H7 (cell line): ENCODE measurements around the gene SHCBP1L. TPM values are rescaled to one million over a fixed set of nuclear protein-coding genes. Genes with fewer than 3 reads are reported as not detected.

Source experiments
- DNase-seq: peaks from one replicate; pipeline ENCODE4 v3.0.0; 2012
- H3K27me3 ChIP-seq: 2 replicates; pipeline ENCODE4 v1.6.0; 2011; ENCODE audit warnings: mild to moderate bottlenecking, low read length; ENCODE audit not compliant: control insufficient read depth, insufficient read depth
- H3K36me3 ChIP-seq: replicated peaks from 2 replicates; pipeline ENCODE4 v1.5.1; 2011; ENCODE audit warnings: low read length; ENCODE audit not compliant: control insufficient read depth, insufficient read depth
- H3K4me3 ChIP-seq: 2 replicates; pipeline ENCODE4 v1.5.1; 2011; ENCODE audit warnings: low read depth, mild to moderate bottlenecking, control low read depth, low read length, moderate library complexity; ENCODE audit not compliant: insufficient read depth
- total RNA-seq: library from RNA; depleted of rRNA; stranded (reverse); fragments of >200 nt; shearing (Covaris generic); gene quantifications from 2 replicates; pipeline ENCODE4 v1.2.3, GENCODE V29; 2014

Gene SHCBP1L
- total RNA-seq, 1 experiment from 2014 or later, result not detected

GRCh38 chr1:182888736-182889531 lies 64.0 kb downstream of the SHCBP1L start:
- DNase-seq, result no peak
- peaks cover 20% of the 10 kb centered on the region for H3K36me3 ChIP-seq
- no peak overlapping the region for H3K4me3 ChIP-seq
- no peaks in the 10 kb centered on the region for H3K27me3 ChIP-seq

GRCh38 chr1:182886985-182887384 lies 66.0 kb downstream of the SHCBP1L start:
- H3K27me3 ChIP-seq, result no peaks in the 10 kb centered on the region
- peaks cover 30% of the 10 kb centered on the region for H3K36me3 ChIP-seq
- H3K4me3 ChIP-seq, result no peak overlapping the region

GRCh38 chr1:182885591-182885990 lies 67.4 kb downstream of the SHCBP1L start:
- H3K27me3 ChIP-seq, result no peaks in the 10 kb centered on the region
- H3K4me3 ChIP-seq, result no peak overlapping the region
- peaks cover 43% of the 10 kb centered on the region for H3K36me3 ChIP-seq
- no peak for DNase-seq

More at GRCh38 chr1:182886985-182887384, 66.0 kb downstream of the SHCBP1L start:
- DNase-seq, result no peak

- DNase-seq, result no peak
- H3K36me3 ChIP-seq, result peaks cover 48% of the 10 kb centered on the region
- H3K4me3 ChIP-seq, result no peak overlapping the region
- no peaks in the 10 kb centered on the region for H3K27me3 ChIP-seq
Measured at GRCh38 chr1:182884872-182885271, 68.1 kb downstream of the SHCBP1L start.

DNA sequence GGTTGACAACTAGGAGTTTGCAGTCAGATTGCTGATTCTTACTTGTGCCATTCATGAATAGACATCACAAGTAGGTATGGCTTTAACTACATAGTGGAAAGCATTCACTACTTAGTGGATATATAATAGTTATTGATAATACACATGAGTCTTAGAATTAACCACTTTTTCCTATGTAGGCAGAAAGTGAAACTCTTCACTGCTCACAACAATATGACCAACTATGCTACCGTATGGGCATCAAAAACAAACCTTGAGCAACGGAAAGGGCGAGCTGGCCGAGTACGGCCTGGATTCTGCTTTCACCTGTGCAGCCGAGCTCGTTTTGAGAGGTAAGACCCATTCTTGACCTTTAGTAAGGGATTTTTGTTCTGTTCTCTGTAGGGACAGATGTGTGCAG lies 75.1 kb downstream of the SHCBP1L start:
- no peak for DNase-seq
- no peaks in the 10 kb centered on the region for H3K27me3 ChIP-seq
- peaks cover 67% of the 10 kb centered on the region for H3K36me3 ChIP-seq
- no peak overlapping the region for H3K4me3 ChIP-seq

GRCh38 chr1:182877331-182877730 lies 75.6 kb downstream of the SHCBP1L start:
- DNase-seq, result no peak
- Histone ChIP-seq H3K36me3 (peaks cover 68% of the 10 kb centered on the region), H3K27me3 (no peaks in the 10 kb centered on the region), H3K4me3 (no peak overlapping the region)

- Histone ChIP-seq H3K36me3 (peaks cover 57% of the 10 kb centered on the region), H3K4me3 (no peak overlapping the region), H3K27me3 (no peaks in the 10 kb centered on the region)
- no peak for DNase-seq
Measured at GRCh38 chr1:182875889-182876288, 77.1 kb downstream of the SHCBP1L start.

DNA sequence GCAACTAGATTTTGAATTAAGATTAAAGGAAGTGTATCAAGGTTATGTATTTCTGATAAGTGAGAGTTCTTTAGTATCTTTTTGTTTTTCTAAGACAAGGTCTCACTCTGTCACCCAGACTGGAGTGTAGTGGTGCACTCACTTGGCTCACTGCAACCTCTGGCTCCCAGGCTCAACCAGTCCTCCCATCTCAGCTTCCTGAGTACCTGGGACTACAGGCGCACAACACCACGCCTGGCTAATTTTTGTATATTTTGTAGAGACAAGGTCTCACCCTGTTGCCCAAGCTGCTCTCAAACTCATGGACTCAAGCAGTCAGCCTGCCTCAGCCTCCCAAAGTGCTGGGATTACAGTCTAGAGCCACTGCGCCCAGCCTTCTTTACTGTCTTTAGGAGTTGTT lies 80.1 kb downstream of the SHCBP1L start:
- Histone ChIP-seq H3K4me3 (no peak overlapping the region), H3K27me3 (no peaks in the 10 kb centered on the region), H3K36me3 (peaks cover 50% of the 10 kb centered on the region)
- DNase-seq, result no peak

DNA sequence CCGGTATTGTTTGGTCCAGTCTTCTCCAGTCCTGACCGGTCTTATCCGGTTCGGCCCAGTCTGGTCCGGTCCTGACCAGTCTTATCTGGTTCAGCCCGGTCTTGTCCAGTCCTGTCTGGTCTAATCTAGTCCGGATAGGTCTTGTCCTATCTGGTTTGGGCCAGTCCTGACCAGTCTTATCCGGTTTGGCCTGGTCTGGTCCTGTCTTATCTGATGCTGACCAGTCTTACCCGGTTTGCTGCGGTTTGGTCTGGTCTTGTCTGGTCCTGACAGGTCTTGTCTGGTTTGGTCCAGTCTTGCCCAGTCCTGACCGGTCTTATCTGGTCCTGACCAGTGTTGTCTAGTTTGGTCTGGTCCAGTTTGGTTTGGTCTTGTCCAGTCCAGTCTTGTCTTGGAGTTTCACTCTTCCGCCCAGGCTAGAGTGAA lies 83.7 kb downstream of the SHCBP1L start:
- Histone ChIP-seq H3K36me3 (peaks cover 49% of the 10 kb centered on the region), H3K4me3 (no peak overlapping the region), H3K27me3 (no peaks in the 10 kb centered on the region)
- DNase-seq, result no peak

DNA sequence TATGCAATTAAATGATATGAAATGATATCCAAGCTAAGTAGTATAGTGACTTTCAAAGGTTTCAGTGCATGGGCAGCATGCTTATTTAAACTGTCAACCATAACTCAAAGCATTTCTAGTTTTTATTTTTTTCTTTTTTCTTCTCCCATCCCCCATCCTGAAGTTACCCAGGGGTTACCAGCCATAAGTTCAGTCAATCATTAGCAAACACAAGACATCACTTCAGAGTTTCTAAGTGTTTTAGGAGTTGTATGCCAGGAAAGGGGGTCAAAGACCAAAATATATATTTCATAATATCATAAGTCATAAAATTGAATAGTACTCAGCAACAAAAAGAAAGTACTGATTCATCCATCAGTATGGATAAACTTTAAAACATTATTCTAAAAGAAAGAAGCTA lies 85.1 kb downstream of the SHCBP1L start:
- peaks cover 52% of the 10 kb centered on the region for H3K36me3 ChIP-seq
- H3K27me3 ChIP-seq, result no peaks in the 10 kb centered on the region
- no peak overlapping the region for H3K4me3 ChIP-seq
- DNase-seq, result no peak

DNA sequence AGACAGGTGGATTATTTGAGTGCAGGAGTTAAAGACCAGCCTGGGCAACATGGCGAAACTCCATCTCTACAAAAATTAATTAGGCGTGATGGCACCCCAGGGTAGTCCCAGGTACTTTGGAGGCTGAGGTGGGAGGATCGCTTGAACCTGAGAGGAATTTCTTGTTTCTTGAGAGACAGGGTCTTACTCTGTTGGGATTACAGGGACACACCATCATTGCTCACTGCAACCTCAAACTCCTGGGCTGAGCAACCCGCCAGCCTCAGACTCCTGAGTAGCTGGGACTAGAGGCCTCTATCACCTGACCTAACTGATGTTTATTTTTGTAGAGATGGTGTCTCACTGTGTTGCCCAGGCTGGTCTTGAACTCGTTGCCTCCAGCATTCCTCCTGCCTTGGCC lies 89.0 kb downstream of the SHCBP1L start:
- H3K4me3 ChIP-seq, result no peak overlapping the region
- DNase-seq, result no peak
- H3K27me3 ChIP-seq, result no peaks in the 10 kb centered on the region
- H3K36me3 ChIP-seq, result peaks cover 65% of the 10 kb centered on the region

DNA sequence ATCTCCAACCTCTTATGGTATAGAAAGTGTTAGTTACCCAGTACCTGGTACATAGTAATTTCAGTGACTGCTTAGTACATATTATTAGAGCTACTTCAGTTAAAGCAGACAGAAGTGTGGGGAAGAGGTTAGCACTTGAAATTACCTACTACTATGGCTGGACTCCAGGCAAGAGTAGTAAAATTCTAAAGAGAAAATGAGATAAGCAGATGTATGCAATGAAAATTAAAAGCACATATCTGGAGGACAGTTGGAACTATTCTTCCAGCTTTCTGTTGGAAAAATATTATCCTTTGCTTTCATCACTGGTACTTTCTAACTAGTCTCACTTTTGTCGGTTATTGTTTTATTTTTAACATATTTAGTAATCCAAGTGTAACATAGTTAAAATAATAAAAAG lies 90.1 kb downstream of the SHCBP1L start:
- Histone ChIP-seq H3K4me3 (no peak overlapping the region), H3K36me3 (peaks cover 73% of the 10 kb centered on the region), H3K27me3 (no peaks in the 10 kb centered on the region)
- no peak for DNase-seq

GRCh38 chr1:182861994-182862393 lies 91.0 kb downstream of the SHCBP1L start:
- DNase-seq, result no peak
- Histone ChIP-seq H3K36me3 (peaks cover 76% of the 10 kb centered on the region), H3K27me3 (no peaks in the 10 kb centered on the region), H3K4me3 (no peak overlapping the region)

DNA sequence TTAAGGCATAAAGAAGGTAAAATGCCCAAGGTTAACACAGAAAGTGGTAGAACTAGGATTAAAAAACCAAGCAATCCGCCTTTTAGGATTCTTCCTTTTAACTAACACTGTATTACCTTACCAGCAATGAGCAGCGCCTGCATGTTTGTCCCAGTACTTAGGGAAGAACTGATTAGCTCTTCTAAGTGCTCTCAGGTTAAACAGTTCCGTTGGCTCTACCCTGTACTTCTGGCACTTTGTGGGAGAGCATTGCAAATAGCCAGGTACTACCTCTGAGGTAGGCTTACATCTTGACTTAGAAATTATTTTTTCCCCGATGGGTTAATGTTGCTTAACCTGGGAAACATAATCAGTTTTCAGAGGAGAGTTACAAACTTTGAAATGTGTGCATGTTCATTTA lies 92.3 kb downstream of the SHCBP1L start:
- no peak for DNase-seq
- no peaks in the 10 kb centered on the region for H3K27me3 ChIP-seq

GRCh38 chr1:182857212-182857611 lies 95.8 kb downstream of the SHCBP1L start:
- no peaks in the 10 kb centered on the region for H3K27me3 ChIP-seq
- H3K4me3 ChIP-seq, result no peak overlapping the region
- no peak for DNase-seq
- peaks cover 80% of the 10 kb centered on the region for H3K36me3 ChIP-seq

More for the DNA sequence above, 92.3 kb downstream of the SHCBP1L start:
- Histone ChIP-seq H3K4me3 (no peak overlapping the region), H3K36me3 (peaks cover 74% of the 10 kb centered on the region)
